Measurements from ENCODE around the gene STX3. TPM values are rescaled to one million over a fixed set of nuclear protein-coding genes. Genes with fewer than 3 reads are reported as not detected.
"Not testable (repeated sequence)": the region's sequence is repeated elsewhere in the genome, so short reads cannot be mapped to it uniquely, and the experiment has no call there.

STX3 gene
- total RNA-seq, 4 donors from 2014 or later: 11.3 to 31.2 (median 24.9) TPM

- Histone ChIP-seq H3K36me3 (peaks cover 0 to 9% (median 2%) of the 10 kb centered on the region in 3 donors), H3K27ac (no peak overlapping the region), H3K4me3 (no peak overlapping the region), H3K9me3 (no peaks in the 10 kb centered on the region), H3K27me3 (no peaks in the 10 kb centered on the region), H3K4me1 (peaks cover 0 to 14% (median 0%) of the 10 kb centered on the region in 4 donors)
- WGBS, 2 donors: 69 to 70% methylated on average over 4 of the region's 4 CpGs
- DNase-seq (ENCODE audit: low spot score in 2 of 2): no peak
- no peak for TF ChIP-seq POLR2A (IDR thresholded peaks at IDR 0.05)
- no peak for TF ChIP-seq EP300 (IDR thresholded peaks at IDR 0.05)
- TF ChIP-seq CTCF (IDR thresholded peaks at IDR 0.05): no peak
Observed at GRCh38 chr11:59783632-59784090, 28.5 kb downstream of the STX3 start.

GRCh38 chr11:59784441-59784840 lies 29.3 kb downstream of the STX3 start:
- not testable (repeated sequence) for H3K4me3 ChIP-seq; H3K9me3 ChIP-seq; H3K27ac ChIP-seq; DNase-seq (ENCODE audit: low spot score in 2 of 2); H3K27me3 ChIP-seq
- Histone ChIP-seq H3K4me1 (peaks cover 0 to 14% (median 0%) of the 10 kb centered on the region in 4 donors), H3K36me3 (peaks cover 0 to 17% (median 4%) of the 10 kb centered on the region in 3 donors)
- 83 to 84% methylated on average over 5 of the region's 5 CpGs for WGBS, 2 donors

GRCh38 chr11:59785818-59786217 lies 30.6 kb downstream of the STX3 start:
- peaks cover 0 to 23% (median 4%) of the 10 kb centered on the region in 3 donors for H3K36me3 ChIP-seq
- peaks cover 0 to 14% (median 0%) of the 10 kb centered on the region in 4 donors for H3K4me1 ChIP-seq
- no peak overlapping the region for H3K27ac ChIP-seq
- TF ChIP-seq CTCF (IDR thresholded peaks at IDR 0.05) (no peak), POLR2A (IDR thresholded peaks at IDR 0.05) (no peak), EP300 (IDR thresholded peaks at IDR 0.05) (no peak)
- DNase-seq (ENCODE audit: low spot score in 2 of 2): no peak
- 75 to 83% methylated on average over 4 of the region's 4 CpGs for WGBS, 2 donors
- H3K27me3 ChIP-seq: no peaks in the 10 kb centered on the region
- H3K4me3 ChIP-seq: no peak overlapping the region
- H3K9me3 ChIP-seq: no peaks in the 10 kb centered on the region

GRCh38 chr11:59787255-59787588 lies 32.0 kb downstream of the STX3 start:
- Histone ChIP-seq H3K36me3 (peaks cover 0 to 33% (median 4%) of the 10 kb centered on the region in 3 donors), H3K9me3 (no peaks in the 10 kb centered on the region), H3K4me1 (peaks cover 0 to 14% (median 0%) of the 10 kb centered on the region in 4 donors), H3K27ac (no peak overlapping the region), H3K4me3 (no peak overlapping the region), H3K27me3 (no peaks in the 10 kb centered on the region)
- DNase-seq (ENCODE audit: low spot score in 2 of 2): no peak
- 73 to 82% methylated on average over 4 of the region's 4 CpGs for WGBS, 2 donors
- no peak for TF ChIP-seq CTCF (IDR thresholded peaks at IDR 0.05)
- no peak for TF ChIP-seq EP300 (IDR thresholded peaks at IDR 0.05)

GRCh38 chr11:59787816-59788215 lies 32.6 kb downstream of the STX3 start:
- 53 to 58% methylated on average over 3 of the region's 3 CpGs for WGBS, 2 donors
- no peak overlapping the region for H3K27ac ChIP-seq
- no peak for DNase-seq (ENCODE audit: low spot score in 2 of 2)

More at GRCh38 chr11:59787816-59788215, 32.6 kb downstream of the STX3 start:
- peaks cover 0 to 14% (median 0%) of the 10 kb centered on the region in 4 donors for H3K4me1 ChIP-seq
- H3K27me3 ChIP-seq: no peaks in the 10 kb centered on the region
- TF ChIP-seq EP300 (IDR thresholded peaks at IDR 0.05) (no peak), POLR2A (IDR thresholded peaks at IDR 0.05) (no peak), CTCF (IDR thresholded peaks at IDR 0.05) (no peak)
- peaks cover 0 to 39% (median 4%) of the 10 kb centered on the region in 3 donors for H3K36me3 ChIP-seq
- no peak overlapping the region for H3K4me3 ChIP-seq
- H3K9me3 ChIP-seq: no peaks in the 10 kb centered on the region

Measured in tibial nerve (tissue), 4 donors.